ENCODE measurements around the gene FUBP1.

GRCh38 chr1:77942400-77943140 lies 36.3 kb downstream of the FUBP1 start:
- TF ChIP-seq CTCF (IDR thresholded peaks at IDR 0.05) (no peak), POLR2A (IDR thresholded peaks at IDR 0.05) (no peak)

Measured in right lobe of liver (tissue), 4 donors.